ENCODE measurements around the gene PTPN11.

DNA sequence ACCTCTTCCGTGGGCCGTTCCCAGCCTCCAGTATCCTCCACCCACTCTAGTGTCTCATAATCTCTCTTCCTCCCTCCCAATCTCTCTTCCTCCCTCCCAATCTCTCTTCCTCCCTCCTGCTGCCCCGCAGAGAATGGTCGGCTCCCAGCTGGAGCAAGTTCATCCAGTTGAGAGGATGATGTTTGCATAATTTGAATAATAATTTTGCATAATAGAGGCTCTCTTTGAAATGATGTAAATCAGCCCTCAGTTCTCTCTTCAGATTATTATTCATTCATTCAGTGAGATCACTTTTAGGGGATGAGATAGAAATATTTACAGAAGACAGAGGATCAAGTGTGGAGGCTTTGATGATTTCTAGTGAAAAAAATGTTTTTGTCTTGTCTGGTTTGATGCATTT is 125.0 kb downstream of the PTPN11 start:
- TF ChIP-seq SMC3 (IDR thresholded peaks at IDR 0.05; ENCODE audit: low read depth, low read length) (no peak), JUND (IDR thresholded peaks at IDR 0.05) (no peak), MEF2A (IDR thresholded peaks at IDR 0.05; ENCODE audit: borderline replicate concordance, low read depth) (no peak), YY1 (IDR thresholded peaks at IDR 0.05; ENCODE audit: low read depth) (no peak), TAF1 (IDR thresholded peaks at IDR 0.05; ENCODE audit: borderline replicate concordance, low read depth, low read length) (no peak), GABPA (IDR thresholded peaks at IDR 0.05; ENCODE audit: low read depth) (no peak), RAD21 (IDR thresholded peaks at IDR 0.05; ENCODE audit: low read length) (no peak)
- TF ChIP-seq, protein P1, sequence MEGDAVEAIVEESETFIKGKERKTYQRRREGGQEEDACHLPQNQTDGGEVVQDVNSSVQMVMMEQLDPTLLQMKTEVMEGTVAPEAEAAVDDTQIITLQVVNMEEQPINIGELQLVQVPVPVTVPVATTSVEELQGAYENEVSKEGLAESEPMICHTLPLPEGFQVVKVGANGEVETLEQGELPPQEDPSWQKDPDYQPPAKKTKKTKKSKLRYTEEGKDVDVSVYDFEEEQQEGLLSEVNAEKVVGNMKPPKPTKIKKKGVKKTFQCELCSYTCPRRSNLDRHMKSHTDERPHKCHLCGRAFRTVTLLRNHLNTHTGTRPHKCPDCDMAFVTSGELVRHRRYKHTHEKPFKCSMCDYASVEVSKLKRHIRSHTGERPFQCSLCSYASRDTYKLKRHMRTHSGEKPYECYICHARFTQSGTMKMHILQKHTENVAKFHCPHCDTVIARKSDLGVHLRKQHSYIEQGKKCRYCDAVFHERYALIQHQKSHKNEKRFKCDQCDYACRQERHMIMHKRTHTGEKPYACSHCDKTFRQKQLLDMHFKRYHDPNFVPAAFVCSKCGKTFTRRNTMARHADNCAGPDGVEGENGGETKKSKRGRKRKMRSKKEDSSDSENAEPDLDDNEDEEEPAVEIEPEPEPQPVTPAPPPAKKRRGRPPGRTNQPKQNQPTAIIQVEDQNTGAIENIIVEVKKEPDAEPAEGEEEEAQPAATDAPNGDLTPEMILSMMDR (IDR thresholded peaks at IDR 0.05): no peak
- TF ChIP-seq, protein P2, sequence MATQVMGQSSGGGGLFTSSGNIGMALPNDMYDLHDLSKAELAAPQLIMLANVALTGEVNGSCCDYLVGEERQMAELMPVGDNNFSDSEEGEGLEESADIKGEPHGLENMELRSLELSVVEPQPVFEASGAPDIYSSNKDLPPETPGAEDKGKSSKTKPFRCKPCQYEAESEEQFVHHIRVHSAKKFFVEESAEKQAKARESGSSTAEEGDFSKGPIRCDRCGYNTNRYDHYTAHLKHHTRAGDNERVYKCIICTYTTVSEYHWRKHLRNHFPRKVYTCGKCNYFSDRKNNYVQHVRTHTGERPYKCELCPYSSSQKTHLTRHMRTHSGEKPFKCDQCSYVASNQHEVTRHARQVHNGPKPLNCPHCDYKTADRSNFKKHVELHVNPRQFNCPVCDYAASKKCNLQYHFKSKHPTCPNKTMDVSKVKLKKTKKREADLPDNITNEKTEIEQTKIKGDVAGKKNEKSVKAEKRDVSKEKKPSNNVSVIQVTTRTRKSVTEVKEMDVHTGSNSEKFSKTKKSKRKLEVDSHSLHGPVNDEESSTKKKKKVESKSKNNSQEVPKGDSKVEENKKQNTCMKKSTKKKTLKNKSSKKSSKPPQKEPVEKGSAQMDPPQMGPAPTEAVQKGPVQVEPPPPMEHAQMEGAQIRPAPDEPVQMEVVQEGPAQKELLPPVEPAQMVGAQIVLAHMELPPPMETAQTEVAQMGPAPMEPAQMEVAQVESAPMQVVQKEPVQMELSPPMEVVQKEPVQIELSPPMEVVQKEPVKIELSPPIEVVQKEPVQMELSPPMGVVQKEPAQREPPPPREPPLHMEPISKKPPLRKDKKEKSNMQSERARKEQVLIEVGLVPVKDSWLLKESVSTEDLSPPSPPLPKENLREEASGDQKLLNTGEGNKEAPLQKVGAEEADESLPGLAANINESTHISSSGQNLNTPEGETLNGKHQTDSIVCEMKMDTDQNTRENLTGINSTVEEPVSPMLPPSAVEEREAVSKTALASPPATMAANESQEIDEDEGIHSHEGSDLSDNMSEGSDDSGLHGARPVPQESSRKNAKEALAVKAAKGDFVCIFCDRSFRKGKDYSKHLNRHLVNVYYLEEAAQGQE (IDR thresholded peaks at IDR 0.05; ENCODE audit: low read depth, low read length): no peak
- TF ChIP-seq, protein P3, sequence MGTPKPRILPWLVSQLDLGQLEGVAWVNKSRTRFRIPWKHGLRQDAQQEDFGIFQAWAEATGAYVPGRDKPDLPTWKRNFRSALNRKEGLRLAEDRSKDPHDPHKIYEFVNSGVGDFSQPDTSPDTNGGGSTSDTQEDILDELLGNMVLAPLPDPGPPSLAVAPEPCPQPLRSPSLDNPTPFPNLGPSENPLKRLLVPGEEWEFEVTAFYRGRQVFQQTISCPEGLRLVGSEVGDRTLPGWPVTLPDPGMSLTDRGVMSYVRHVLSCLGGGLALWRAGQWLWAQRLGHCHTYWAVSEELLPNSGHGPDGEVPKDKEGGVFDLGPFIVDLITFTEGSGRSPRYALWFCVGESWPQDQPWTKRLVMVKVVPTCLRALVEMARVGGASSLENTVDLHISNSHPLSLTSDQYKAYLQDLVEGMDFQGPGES (IDR thresholded peaks at IDR 0.05; ENCODE audit: low read depth, low read length): no peak

Measured in SK-N-SH (cell line).